Neural cell (in vitro differentiated cells): ENCODE measurements around the gene CAPN10. TPM values are rescaled to one million over a fixed set of nuclear protein-coding genes. Genes with fewer than 3 reads are reported as not detected.

Source experiments
- H2AFZ ChIP-seq: fragments of 200-600, 300-800 bp; sonication (generic), shearing (Covaris generic); 2 replicates; pipeline ENCODE4 v1.6.0; 2014; ENCODE audit warnings: low read depth, mild to moderate bottlenecking, antibody characterized with exemption, low read length, moderate library complexity
- H3F3A ChIP-seq: fragments of 200-600 bp; shearing (Covaris generic); 2 replicates; pipeline ENCODE4 v1.6.1; 2016; ENCODE audit warnings: mild to moderate bottlenecking, moderate library complexity, mixed read lengths, antibody characterized with exemption, low read length; ENCODE audit not compliant: insufficient read depth, poor library complexity, severe bottlenecking
- H3K27ac ChIP-seq: fragments of 200-600, 300-800 bp; sonication (generic), shearing (Covaris generic); 2 replicates; pipeline ENCODE4 v1.5.1; 2014; ENCODE audit warnings: mild to moderate bottlenecking, low read length, moderate library complexity
- H3K27me3 ChIP-seq: fragments of 300-800, 200-600 bp; sonication (generic), shearing (Covaris generic); 2 replicates; pipeline ENCODE4 v1.6.0; 2014; ENCODE audit warnings: mild to moderate bottlenecking, low read depth, low read length, moderate library complexity; ENCODE audit not compliant: insufficient read depth
- H3K36me3 ChIP-seq: fragments of 300-800, 200-600 bp; sonication (generic), shearing (Covaris generic); 2 replicates; pipeline ENCODE4 v1.5.1; 2014; ENCODE audit warnings: mild to moderate bottlenecking, antibody characterized with exemption, low read length, moderate library complexity; ENCODE audit not compliant: insufficient read depth
- H3K4me2 ChIP-seq: fragments of 300-800, 200-600 bp; sonication (generic), shearing (Covaris generic); 2 replicates; pipeline ENCODE4 v1.6.0; 2014; ENCODE audit warnings: mild to moderate bottlenecking, low read length
- H3K4me3 ChIP-seq: fragments of 300-800, 200-600 bp; sonication (generic), shearing (Covaris generic); 2 replicates; pipeline ENCODE4 v1.5.1; 2014; ENCODE audit warnings: mild to moderate bottlenecking, low read length, moderate library complexity
- H3K79me2 ChIP-seq: fragments of 200-600 bp; shearing (Covaris generic); replicated peaks from 2 replicates; pipeline ENCODE4 v1.6.0; 2014; ENCODE audit warnings: mild to moderate bottlenecking, low read length, moderate library complexity; ENCODE audit not compliant: insufficient read depth
- H3K9ac ChIP-seq: fragments of 300-800, 200-600 bp; sonication (generic), shearing (Covaris generic); 2 replicates; pipeline ENCODE4 v1.6.1; 2016; ENCODE audit warnings: mild to moderate bottlenecking, low read length, mixed read lengths
- H3K9me2 ChIP-seq: fragments of 200-600 bp; shearing (Covaris generic); 2 replicates; pipeline ENCODE4 v1.6.1; 2016; ENCODE audit warnings: mild to moderate bottlenecking, low read length, mixed read lengths; ENCODE audit not compliant: insufficient read depth
- H3K9me3 ChIP-seq: fragments of 200-600, 300-800 bp; sonication (generic), shearing (Covaris generic); 2 replicates; pipeline ENCODE4 v1.6.1; 2016; ENCODE audit warnings: mild to moderate bottlenecking, mixed run types, low read length, moderate library complexity, mixed read lengths
- H4K20me1 ChIP-seq: fragments of 200-600 bp; shearing (Covaris generic); 2 replicates; pipeline ENCODE4 v1.6.1; 2016; ENCODE audit warnings: mild to moderate bottlenecking, mixed run types; ENCODE audit not compliant: insufficient read depth
- EP300 ChIP-seq: fragments of 450-650 bp; conservative IDR thresholded peaks from 2 replicates; pipeline ENCODE4 v1.6.1; 2014; ENCODE audit warnings: antibody characterized with exemption, mild to moderate bottlenecking, moderate library complexity; ENCODE audit not compliant: poor library complexity, severe bottlenecking
- EZH2 ChIP-seq: fragments of 200-600, 300-800 bp; shearing (Covaris generic), sonication (generic); IDR thresholded peaks from 2 replicates; pipeline ENCODE4 v1.6.1; 2014; ENCODE audit warnings: antibody characterized with exemption, low read length, borderline replicate concordance, mild to moderate bottlenecking; ENCODE audit not compliant: insufficient read depth, poor library complexity, severe bottlenecking
- MXI1 ChIP-seq: fragments of 450-650 bp; conservative IDR thresholded peaks from 2 replicates; pipeline ENCODE4 v1.6.1; 2014; ENCODE audit warnings: antibody characterized with exemption, mild to moderate bottlenecking; ENCODE audit not compliant: poor library complexity, severe bottlenecking
- POLR2AphosphoS5 ChIP-seq: IDR thresholded peaks from 2 replicates; pipeline ENCODE4 v1.6.1; 2012
- RAD21 ChIP-seq: fragments of 450-650 bp; conservative IDR thresholded peaks from 2 replicates; pipeline ENCODE4 v1.6.1; 2014; ENCODE audit warnings: antibody characterized with exemption, mild to moderate bottlenecking, moderate library complexity
- SMC3 ChIP-seq: fragments of 450-650 bp; conservative IDR thresholded peaks from 2 replicates; pipeline ENCODE4 v1.6.1; 2014; ENCODE audit warnings: antibody characterized with exemption, mild to moderate bottlenecking, moderate library complexity; ENCODE audit not compliant: poor library complexity
- TAF1 ChIP-seq: IDR thresholded peaks from 2 replicates; pipeline ENCODE4 v1.6.1; 2012; ENCODE audit warnings: low read depth
- polyA plus RNA-seq: library from polyadenylated mRNA; depleted of rRNA; stranded (reverse); fragments of >200 nt; gene quantifications from 2 replicates; pipeline ENCODE4 v1.2.3, GENCODE V29; 2014
- TF ChIP-seq, protein P1 (sequence below): fragments of 450-650 bp; IDR thresholded peaks from 2 replicates; pipeline ENCODE4 v1.5.1; 2014; ENCODE audit warnings: antibody characterized with exemption, mild to moderate bottlenecking, moderate library complexity; ENCODE audit not compliant: poor library complexity, severe bottlenecking
- TF ChIP-seq, protein P2 (sequence below): IDR thresholded peaks from 2 replicates; pipeline ENCODE4 v1.6.1; 2012; ENCODE audit warnings: borderline replicate concordance

The CAPN10 gene
- polyA plus RNA-seq, 1 donor from 2014 or later = 120 TPM

DNA sequence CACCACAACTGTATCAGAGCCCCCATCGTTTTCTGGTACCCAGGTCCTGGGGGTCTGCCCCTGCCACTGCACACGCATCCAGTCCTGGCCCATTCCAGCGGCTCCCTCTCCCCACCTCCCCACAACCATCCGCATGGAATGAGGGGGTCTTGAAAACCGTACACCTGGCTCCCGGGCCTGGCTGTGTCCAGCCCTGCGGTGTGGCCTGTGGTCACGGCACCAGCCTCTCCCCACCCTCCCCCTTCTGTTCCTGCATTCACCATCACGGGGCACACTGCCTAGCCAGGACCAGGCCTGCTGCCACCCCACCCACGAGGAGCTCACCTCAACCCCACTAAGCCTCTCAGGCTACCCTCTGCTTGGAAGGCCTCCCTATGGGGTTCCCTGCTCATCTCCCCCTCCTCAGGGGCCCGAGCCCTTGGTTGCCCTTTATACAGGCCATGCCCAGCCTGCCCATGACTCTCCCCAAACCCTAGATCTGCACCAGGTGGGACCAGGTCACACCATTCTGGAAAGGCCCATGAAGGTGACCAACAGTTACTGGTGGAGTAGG, 50.1 kb downstream of the CAPN10 start:
- Histone ChIP-seq H4K20me1 (no peaks in the 10 kb centered on the region), H3K9ac (no peak overlapping the region), H3K79me2 (no peaks in the 10 kb centered on the region), H3F3A (no peaks in the 10 kb centered on the region), H3K4me2 (no peak overlapping the region), H3K36me3 (no peaks in the 10 kb centered on the region), H2AFZ (no peak overlapping the region), H3K27ac (no peak overlapping the region), H3K9me3 (no peaks in the 10 kb centered on the region), H3K9me2 (no peaks in the 10 kb centered on the region), H3K27me3 (peaks cover 2% of the 10 kb centered on the region), H3K4me3 (no peak overlapping the region)
- TF ChIP-seq MXI1 (no peak), TAF1 (no peak), POLR2AphosphoS5 (no peak), SMC3 (no peak), EP300 (no peak), EZH2 (no peak), RAD21 (no peak)
- TF ChIP-seq, protein P1, sequence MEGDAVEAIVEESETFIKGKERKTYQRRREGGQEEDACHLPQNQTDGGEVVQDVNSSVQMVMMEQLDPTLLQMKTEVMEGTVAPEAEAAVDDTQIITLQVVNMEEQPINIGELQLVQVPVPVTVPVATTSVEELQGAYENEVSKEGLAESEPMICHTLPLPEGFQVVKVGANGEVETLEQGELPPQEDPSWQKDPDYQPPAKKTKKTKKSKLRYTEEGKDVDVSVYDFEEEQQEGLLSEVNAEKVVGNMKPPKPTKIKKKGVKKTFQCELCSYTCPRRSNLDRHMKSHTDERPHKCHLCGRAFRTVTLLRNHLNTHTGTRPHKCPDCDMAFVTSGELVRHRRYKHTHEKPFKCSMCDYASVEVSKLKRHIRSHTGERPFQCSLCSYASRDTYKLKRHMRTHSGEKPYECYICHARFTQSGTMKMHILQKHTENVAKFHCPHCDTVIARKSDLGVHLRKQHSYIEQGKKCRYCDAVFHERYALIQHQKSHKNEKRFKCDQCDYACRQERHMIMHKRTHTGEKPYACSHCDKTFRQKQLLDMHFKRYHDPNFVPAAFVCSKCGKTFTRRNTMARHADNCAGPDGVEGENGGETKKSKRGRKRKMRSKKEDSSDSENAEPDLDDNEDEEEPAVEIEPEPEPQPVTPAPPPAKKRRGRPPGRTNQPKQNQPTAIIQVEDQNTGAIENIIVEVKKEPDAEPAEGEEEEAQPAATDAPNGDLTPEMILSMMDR = no peak
- TF ChIP-seq, protein P2, sequence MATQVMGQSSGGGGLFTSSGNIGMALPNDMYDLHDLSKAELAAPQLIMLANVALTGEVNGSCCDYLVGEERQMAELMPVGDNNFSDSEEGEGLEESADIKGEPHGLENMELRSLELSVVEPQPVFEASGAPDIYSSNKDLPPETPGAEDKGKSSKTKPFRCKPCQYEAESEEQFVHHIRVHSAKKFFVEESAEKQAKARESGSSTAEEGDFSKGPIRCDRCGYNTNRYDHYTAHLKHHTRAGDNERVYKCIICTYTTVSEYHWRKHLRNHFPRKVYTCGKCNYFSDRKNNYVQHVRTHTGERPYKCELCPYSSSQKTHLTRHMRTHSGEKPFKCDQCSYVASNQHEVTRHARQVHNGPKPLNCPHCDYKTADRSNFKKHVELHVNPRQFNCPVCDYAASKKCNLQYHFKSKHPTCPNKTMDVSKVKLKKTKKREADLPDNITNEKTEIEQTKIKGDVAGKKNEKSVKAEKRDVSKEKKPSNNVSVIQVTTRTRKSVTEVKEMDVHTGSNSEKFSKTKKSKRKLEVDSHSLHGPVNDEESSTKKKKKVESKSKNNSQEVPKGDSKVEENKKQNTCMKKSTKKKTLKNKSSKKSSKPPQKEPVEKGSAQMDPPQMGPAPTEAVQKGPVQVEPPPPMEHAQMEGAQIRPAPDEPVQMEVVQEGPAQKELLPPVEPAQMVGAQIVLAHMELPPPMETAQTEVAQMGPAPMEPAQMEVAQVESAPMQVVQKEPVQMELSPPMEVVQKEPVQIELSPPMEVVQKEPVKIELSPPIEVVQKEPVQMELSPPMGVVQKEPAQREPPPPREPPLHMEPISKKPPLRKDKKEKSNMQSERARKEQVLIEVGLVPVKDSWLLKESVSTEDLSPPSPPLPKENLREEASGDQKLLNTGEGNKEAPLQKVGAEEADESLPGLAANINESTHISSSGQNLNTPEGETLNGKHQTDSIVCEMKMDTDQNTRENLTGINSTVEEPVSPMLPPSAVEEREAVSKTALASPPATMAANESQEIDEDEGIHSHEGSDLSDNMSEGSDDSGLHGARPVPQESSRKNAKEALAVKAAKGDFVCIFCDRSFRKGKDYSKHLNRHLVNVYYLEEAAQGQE = no peak

DNA sequence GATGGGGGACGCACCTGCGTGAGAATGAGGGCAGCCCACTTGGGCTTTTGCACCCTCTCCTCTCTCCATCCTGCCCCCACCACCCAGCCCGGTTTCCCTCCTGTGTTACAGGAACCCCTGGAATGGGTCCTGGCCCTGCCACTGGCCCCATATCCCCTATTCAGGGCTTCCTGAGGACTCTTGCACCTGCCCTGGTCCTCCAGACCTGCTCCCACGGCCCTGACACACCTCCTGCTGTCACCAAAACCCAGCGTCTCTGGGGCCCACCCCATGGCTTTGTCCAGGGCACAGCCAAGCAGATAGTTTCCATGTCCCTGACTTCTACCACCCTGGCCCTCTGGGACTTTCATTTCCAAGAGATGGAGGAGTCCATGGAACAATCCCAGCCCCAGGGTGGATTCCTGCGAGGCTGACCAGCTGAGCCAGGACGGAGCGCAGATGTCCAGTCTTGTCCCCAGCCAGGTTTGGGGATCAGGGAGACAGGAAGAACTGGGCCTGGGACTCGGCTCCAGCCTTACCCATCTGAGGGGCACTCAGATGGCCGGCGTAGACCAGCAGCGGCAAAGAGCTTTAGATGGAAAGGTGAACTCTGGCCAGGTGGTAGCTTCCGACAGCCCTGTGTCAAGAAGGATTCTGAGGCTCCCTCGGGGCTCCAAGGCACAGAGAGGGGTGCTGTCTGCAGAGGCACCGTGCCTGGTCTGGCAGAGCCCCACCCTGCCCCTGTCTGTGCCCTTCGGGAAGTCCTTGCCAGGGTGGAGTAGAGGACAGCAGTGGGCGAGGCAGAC, 50.8 kb downstream of the CAPN10 start:
- no peak overlapping the region for H2AFZ ChIP-seq

More for the DNA sequence above, 50.8 kb downstream of the CAPN10 start:
- Histone ChIP-seq H3K36me3 (no peaks in the 10 kb centered on the region), H3K4me2 (no peak overlapping the region), H4K20me1 (no peaks in the 10 kb centered on the region), H3F3A (no peaks in the 10 kb centered on the region), H3K9ac (no peak overlapping the region), H3K9me3 (no peaks in the 10 kb centered on the region), H3K27me3 (peaks cover 2% of the 10 kb centered on the region), H3K27ac (no peak overlapping the region), H3K4me3 (no peak overlapping the region), H3K9me2 (no peaks in the 10 kb centered on the region), H3K79me2 (no peaks in the 10 kb centered on the region)
- TF ChIP-seq SMC3 (no peak), EZH2 (no peak), MXI1 (no peak), POLR2AphosphoS5 (no peak), EP300 (no peak)
- TF ChIP-seq, protein P1 = no peak
- TF ChIP-seq, protein P2 = no peak
